IMR-90 (cell line): Measurements from ENCODE around the gene MYO1F.

ENCODE experiments used
- BHLHE40 ChIP-seq: fragments of 150-350 bp; IDR thresholded peaks from 2 replicates; pipeline ENCODE4 v1.6.1; 2016; ENCODE audit warnings: mild to moderate bottlenecking, low read depth, low read length
- CEBPB ChIP-seq: IDR thresholded peaks from 2 replicates; pipeline ENCODE4 v1.6.1; 2012; ENCODE audit warnings: low read depth, low read length, improper control_type of control experiment
- CTCF ChIP-seq: conservative IDR thresholded peaks from 2 replicates; pipeline ENCODE4 v1.5.1; 2012; ENCODE audit warnings: mild to moderate bottlenecking, low read depth, low read length, improper control_type of control experiment
- MAFK ChIP-seq: IDR thresholded peaks from 2 replicates; pipeline ENCODE4 v1.6.1; 2012; ENCODE audit warnings: low read depth, low read length, improper control_type of control experiment
- MAZ ChIP-seq: IDR thresholded peaks from 2 replicates; pipeline ENCODE4 v1.6.1; 2012; ENCODE audit warnings: low read depth, mild to moderate bottlenecking, low read length, improper control_type of control experiment, moderate library complexity, borderline replicate concordance
- MXI1 ChIP-seq: IDR thresholded peaks from 2 replicates; pipeline ENCODE4 v1.6.1; 2012; ENCODE audit warnings: low read depth, mild to moderate bottlenecking, low read length, moderate library complexity, borderline replicate concordance
- NFE2L2 ChIP-seq: fragments of 150-350 bp; IDR thresholded peaks from 2 replicates; pipeline ENCODE4 v1.6.1; 2016; ENCODE audit warnings: low read depth, mild to moderate bottlenecking, low read length
- POLR2A ChIP-seq: IDR thresholded peaks from 2 replicates; pipeline ENCODE4 v1.6.1; 2012; ENCODE audit warnings: mild to moderate bottlenecking, low read depth, low read length
- RAD21 ChIP-seq: IDR thresholded peaks from 2 replicates; pipeline ENCODE4 v1.6.1; 2012; ENCODE audit warnings: low read length, improper control_type of control experiment
- RFX5 ChIP-seq: IDR thresholded peaks from 2 replicates; pipeline ENCODE4 v1.8.0; 2012; ENCODE audit warnings: low read depth, mild to moderate bottlenecking, low read length, moderate library complexity
- SMC3 ChIP-seq: fragments of 150-350 bp; IDR thresholded peaks from 2 replicates; pipeline ENCODE4 v1.6.1; 2016; ENCODE audit warnings: low read depth, mild to moderate bottlenecking, antibody characterized with exemption, low read length, moderate library complexity
- TF ChIP-seq, protein P1 (sequence below): fragments of 150-350 bp; IDR thresholded peaks from 2 replicates; pipeline ENCODE4 v1.6.1; 2017; ENCODE audit warnings: mild to moderate bottlenecking, antibody characterized with exemption, low read length, low read depth

DNA sequence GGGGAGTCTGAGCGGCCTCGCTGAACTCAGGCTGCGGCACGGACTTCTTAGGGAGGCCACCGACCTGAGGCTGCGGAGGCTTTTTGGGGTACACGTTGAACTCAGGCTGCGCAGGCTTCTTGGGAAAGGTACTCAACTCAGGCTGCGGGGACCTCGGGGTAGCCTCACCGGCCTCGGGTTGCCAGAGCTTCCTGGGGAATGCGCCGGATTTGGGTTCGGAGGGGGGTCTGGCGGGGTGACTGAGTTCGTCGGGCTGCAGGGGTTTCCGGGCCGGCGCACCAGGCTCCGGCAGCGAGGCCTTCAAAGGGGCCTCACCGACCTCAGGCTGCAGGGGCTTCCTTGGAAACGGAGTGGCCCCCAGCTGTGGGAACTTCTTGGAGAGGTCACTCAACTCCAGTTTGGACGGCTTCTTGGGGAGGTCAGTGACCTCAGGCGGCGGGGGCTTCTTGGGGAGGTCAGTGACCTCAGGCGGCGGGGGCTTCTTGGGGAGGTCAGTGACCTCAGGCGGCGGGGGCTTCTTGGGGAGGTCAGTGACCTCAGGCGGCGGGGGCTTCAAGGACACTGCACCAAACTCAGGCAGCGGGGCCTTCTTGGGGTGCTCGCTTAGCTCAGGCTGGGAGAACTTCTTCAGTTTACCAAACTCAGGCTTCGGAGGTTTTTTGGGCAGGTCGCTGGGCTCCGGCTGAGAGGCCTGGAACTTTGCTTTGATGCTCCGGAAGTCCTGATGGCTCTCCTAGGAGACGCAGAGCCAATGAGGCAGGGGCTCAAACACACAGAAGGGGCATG lies 78.0 kb downstream of the MYO1F start:
- TF ChIP-seq CTCF (no peak), MAFK (no peak), POLR2A (no peak), BHLHE40 (no peak), RAD21 (no peak), RFX5 (no peak), SMC3 (no peak), MAZ (no peak), CEBPB (no peak), NFE2L2 (no peak), MXI1 (no peak)
- TF ChIP-seq, protein P1, sequence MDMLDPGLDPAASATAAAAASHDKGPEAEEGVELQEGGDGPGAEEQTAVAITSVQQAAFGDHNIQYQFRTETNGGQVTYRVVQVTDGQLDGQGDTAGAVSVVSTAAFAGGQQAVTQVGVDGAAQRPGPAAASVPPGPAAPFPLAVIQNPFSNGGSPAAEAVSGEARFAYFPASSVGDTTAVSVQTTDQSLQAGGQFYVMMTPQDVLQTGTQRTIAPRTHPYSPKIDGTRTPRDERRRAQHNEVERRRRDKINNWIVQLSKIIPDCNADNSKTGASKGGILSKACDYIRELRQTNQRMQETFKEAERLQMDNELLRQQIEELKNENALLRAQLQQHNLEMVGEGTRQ, result no peak
